Type B pancreatic cell (in vitro differentiated cells): ENCODE measurements around the gene MAP2K5. TPM values are rescaled to one million over a fixed set of nuclear protein-coding genes. Genes with fewer than 3 reads are reported as not detected.

Experiments
- DNase-seq: peaks from one replicate; pipeline ENCODE4 v3.0.0; 2021; ENCODE audit warnings: mixed read lengths; ENCODE audit not compliant: unreplicated experiment; ENCODE audit errors: extremely low spot score
- H3K27ac Mint-ChIP-seq: 2 replicates; pipeline ENCODE4 v1.8.0; 2021; ENCODE audit warnings: mild to moderate bottlenecking, mixed read lengths
- H3K27me3 Mint-ChIP-seq: 2 replicates; pipeline ENCODE4 v1.8.0; 2021; ENCODE audit warnings: mixed read lengths
- H3K36me3 Mint-ChIP-seq: 2 replicates; pipeline ENCODE4 v1.8.0; 2021; ENCODE audit warnings: mixed read lengths
- H3K4me1 Mint-ChIP-seq: one replicate; pipeline ENCODE4 v1.8.0; 2021; ENCODE audit warnings: mixed read lengths; ENCODE audit not compliant: unreplicated experiment
- H3K4me3 Mint-ChIP-seq: 2 replicates; pipeline ENCODE4 v1.8.0; 2021; ENCODE audit warnings: mild to moderate bottlenecking, mixed read lengths
- H3K9me3 Mint-ChIP-seq: 2 replicates; pipeline ENCODE4 v1.8.0; 2021; ENCODE audit warnings: mixed read lengths
- CTCF ChIP-seq: fragments of 200-600 bp; sonication (generic); conservative IDR thresholded peaks from 2 replicates; pipeline ENCODE4 v1.5.0; 2021; ENCODE audit warnings: antibody characterized with exemption, mild to moderate bottlenecking
- total RNA-seq: library from RNA; stranded (reverse); gene quantifications from 2 replicates; pipeline ENCODE4 v1.2.1, GENCODE V29; 2021; ENCODE audit warnings: low replicate concordance

MAP2K5 gene
- total RNA-seq, 1 donor from 2014 or later = 21.8 TPM

- Mint-ChIP-seq H3K27ac (no peak overlapping the region), H3K4me1 (no peaks in the 10 kb centered on the region), H3K27me3 (no peaks in the 10 kb centered on the region), H3K9me3 (no peaks in the 10 kb centered on the region), H3K4me3 (no peak overlapping the region), H3K36me3 (peaks cover 7% of the 10 kb centered on the region)
- TF ChIP-seq CTCF = no peak
- DNase-seq = no peak
Measured at GRCh38 chr15:67692573-67692972, 150.1 kb downstream of the MAP2K5 start.

GRCh38 chr15:67696087-67696486 lies 153.6 kb downstream of the MAP2K5 start:
- Mint-ChIP-seq H3K27ac (no peak overlapping the region), H3K36me3 (peaks cover 13% of the 10 kb centered on the region), H3K27me3 (no peaks in the 10 kb centered on the region), H3K9me3 (no peaks in the 10 kb centered on the region), H3K4me1 (no peaks in the 10 kb centered on the region), H3K4me3 (no peak overlapping the region)
- DNase-seq = no peak
- TF ChIP-seq CTCF = no peak

GRCh38 chr15:67700023-67700422 lies 157.5 kb downstream of the MAP2K5 start:
- no peak overlapping the region for H3K4me3 Mint-ChIP-seq
- H3K27ac Mint-ChIP-seq = no peak overlapping the region

GRCh38 chr15:67701669-67702068 lies 159.2 kb downstream of the MAP2K5 start:
- no peak overlapping the region for H3K27ac Mint-ChIP-seq
- peaks cover 16% of the 10 kb centered on the region for H3K36me3 Mint-ChIP-seq
- H3K4me3 Mint-ChIP-seq = no peak overlapping the region
- no peaks in the 10 kb centered on the region for H3K4me1 Mint-ChIP-seq
- no peaks in the 10 kb centered on the region for H3K9me3 Mint-ChIP-seq
- H3K27me3 Mint-ChIP-seq = no peaks in the 10 kb centered on the region
- no peak for TF ChIP-seq CTCF
- DNase-seq = no peak

More at GRCh38 chr15:67700023-67700422, 157.5 kb downstream of the MAP2K5 start:
- Mint-ChIP-seq H3K4me1 (no peaks in the 10 kb centered on the region), H3K27me3 (no peaks in the 10 kb centered on the region), H3K9me3 (no peaks in the 10 kb centered on the region), H3K36me3 (peaks cover 8% of the 10 kb centered on the region)
- no peak for TF ChIP-seq CTCF
- DNase-seq = no peak

- Mint-ChIP-seq H3K27ac (no peak overlapping the region), H3K4me1 (peaks cover 11% of the 10 kb centered on the region), H3K27me3 (no peaks in the 10 kb centered on the region), H3K36me3 (peaks cover 21% of the 10 kb centered on the region), H3K9me3 (no peaks in the 10 kb centered on the region), H3K4me3 (no peak overlapping the region)
- TF ChIP-seq CTCF = no peak
- DNase-seq = no peak
Measured at GRCh38 chr15:67707520-67708283, 165.2 kb downstream of the MAP2K5 start.
